Parathyroid adenoma (tissue), 2 donors: Measurements from ENCODE around the gene SLC9C1.

Experiments used
- H2AFZ ChIP-seq: fragments of 300-600 bp; sonication (generic); one replicate; pipeline ENCODE4 v1.7.0; 2017; ENCODE audit warnings: antibody characterized with exemption, mild to moderate bottlenecking
- H3K27ac ChIP-seq: fragments of 300-600 bp; sonication (generic); one replicate; pipeline ENCODE4 v1.7.0; 2017
- H3K27me3 ChIP-seq: fragments of 300-600 bp; sonication (generic); one replicate; pipeline ENCODE4 v1.7.0; 2017; ENCODE audit warnings: low read length; ENCODE audit not compliant: control insufficient read depth, insufficient read depth
- H3K36me3 ChIP-seq: fragments of 300-600 bp; sonication (generic); one replicate; pipeline ENCODE4 v1.7.0; 2017; ENCODE audit warnings: low read length; ENCODE audit not compliant: control insufficient read depth, insufficient read depth
- H3K4me1 ChIP-seq: fragments of 300-600 bp; sonication (generic); one replicate; pipeline ENCODE4 v1.7.0; 2017; ENCODE audit warnings: control low read depth
- H3K4me2 ChIP-seq: fragments of 300-600 bp; sonication (generic); one replicate; pipeline ENCODE4 v1.7.0; 2017; ENCODE audit warnings: low read length
- H3K4me3 ChIP-seq: fragments of 300-600 bp; sonication (generic); one replicate; pipeline ENCODE4 v1.7.0; 2017; ENCODE audit warnings: low read depth, low read length
- H3K79me2 ChIP-seq: fragments of 300-600 bp; sonication (generic); one replicate; pipeline ENCODE4 v1.7.0; 2017; ENCODE audit warnings: control low read depth
- H3K9ac ChIP-seq: fragments of 300-600 bp; sonication (generic); one replicate; pipeline ENCODE4 v1.7.0; 2017; ENCODE audit warnings: mild to moderate bottlenecking
- H3K9me3 ChIP-seq: fragments of 300-600 bp; sonication (generic); one replicate; pipeline ENCODE4 v1.7.0; 2017; ENCODE audit warnings: low read length; ENCODE audit not compliant: control insufficient read depth
- TF ChIP-seq, protein P1 (sequence below): fragments of 300-600 bp; sonication (generic); IDR thresholded peaks from one replicate; pipeline ENCODE4 v1.7.0; 2017; ENCODE audit warnings: antibody characterized with exemption, mild to moderate bottlenecking
- donor health status: primary hyperparathyroidism.

The SLC9C1 gene

DNA sequence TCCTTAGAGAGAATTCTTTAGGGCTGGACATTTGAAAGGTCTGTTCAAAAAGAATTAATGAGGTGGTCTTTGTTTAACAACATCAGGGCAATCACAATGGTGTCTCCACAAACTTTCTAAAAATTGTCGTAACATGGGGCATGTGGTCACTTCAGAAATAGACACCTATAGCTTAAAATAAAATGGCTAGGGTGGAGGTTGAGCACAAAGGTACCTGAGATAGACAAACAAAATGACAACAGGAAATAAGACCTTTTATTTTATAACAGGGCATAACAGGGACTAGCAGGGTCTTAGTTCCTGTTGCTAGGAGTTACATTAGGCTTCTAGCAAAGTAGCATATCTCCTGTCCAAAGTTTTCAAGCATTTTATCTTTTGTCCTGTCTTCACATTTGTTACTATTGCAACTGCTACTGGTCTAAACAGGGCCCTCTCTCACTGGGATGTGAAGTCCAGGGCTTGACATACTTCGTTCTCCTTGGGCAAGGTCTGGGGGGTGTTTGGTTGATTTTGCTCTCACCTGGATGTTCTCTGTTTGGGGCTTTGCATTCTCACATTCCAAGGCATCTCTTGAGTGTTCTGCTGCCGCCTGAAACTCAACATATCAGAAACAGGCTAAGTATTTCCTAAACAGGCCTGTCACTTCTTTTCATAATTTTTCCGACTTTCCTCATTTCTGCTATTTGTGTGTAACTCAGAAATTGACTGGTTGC lies 163.9 kb downstream of the SLC9C1 start:
- Histone ChIP-seq H3K36me3 (no peaks in the 10 kb centered on the region), H3K4me2 (no peak overlapping the region), H3K9ac (no peak overlapping the region), H3K27me3 (no peaks in the 10 kb centered on the region), H3K4me3 (no peak overlapping the region), H2AFZ (no peak overlapping the region), H3K4me1 (no peaks in the 10 kb centered on the region), H3K27ac (no peak overlapping the region), H3K79me2 (no peaks in the 10 kb centered on the region), H3K9me3 (no peaks in the 10 kb centered on the region)
- TF ChIP-seq, protein P1, sequence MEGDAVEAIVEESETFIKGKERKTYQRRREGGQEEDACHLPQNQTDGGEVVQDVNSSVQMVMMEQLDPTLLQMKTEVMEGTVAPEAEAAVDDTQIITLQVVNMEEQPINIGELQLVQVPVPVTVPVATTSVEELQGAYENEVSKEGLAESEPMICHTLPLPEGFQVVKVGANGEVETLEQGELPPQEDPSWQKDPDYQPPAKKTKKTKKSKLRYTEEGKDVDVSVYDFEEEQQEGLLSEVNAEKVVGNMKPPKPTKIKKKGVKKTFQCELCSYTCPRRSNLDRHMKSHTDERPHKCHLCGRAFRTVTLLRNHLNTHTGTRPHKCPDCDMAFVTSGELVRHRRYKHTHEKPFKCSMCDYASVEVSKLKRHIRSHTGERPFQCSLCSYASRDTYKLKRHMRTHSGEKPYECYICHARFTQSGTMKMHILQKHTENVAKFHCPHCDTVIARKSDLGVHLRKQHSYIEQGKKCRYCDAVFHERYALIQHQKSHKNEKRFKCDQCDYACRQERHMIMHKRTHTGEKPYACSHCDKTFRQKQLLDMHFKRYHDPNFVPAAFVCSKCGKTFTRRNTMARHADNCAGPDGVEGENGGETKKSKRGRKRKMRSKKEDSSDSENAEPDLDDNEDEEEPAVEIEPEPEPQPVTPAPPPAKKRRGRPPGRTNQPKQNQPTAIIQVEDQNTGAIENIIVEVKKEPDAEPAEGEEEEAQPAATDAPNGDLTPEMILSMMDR = no peak

DNA sequence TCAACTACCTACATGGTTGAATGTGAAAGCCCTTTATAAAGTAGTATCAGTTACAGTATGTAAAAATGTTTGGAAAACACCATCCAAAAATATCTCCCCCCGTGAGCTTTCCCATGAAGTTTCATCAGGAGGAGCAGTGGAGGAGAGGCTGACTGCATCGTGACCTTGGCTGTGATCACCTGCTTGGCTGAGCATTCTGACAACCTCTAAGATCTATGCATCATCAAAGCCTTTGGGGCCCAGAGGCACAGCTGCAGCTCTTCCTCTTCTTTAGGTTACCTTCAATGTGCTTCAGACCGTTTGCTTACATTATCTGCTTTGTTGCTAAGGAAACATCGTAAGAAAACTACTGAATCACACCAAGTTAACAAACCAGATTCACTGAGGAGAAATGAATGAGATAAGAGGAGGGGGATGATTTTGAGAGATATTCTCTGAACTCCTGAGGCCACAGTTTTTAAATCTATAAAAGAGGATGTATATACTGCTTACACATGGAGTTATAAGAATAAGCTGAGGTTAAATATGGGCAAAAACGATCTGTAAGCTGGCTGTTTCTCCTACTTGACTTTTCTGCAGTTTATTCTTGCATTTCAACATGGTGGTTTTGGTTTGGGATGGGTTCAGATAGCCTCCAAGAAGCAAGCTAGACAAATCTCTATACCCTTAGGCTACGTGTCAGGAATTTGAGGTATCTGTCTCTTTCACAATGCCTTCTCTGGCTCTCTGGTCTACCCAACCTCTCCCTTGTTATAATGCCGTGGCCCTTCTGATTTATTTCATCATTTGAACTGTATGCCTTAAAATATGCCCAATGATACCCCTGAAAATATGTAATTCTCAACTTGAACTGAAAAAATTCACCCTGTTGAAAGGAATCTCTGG lies 164.9 kb downstream of the SLC9C1 start:
- Histone ChIP-seq H3K9ac (no peak overlapping the region), H3K27ac (no peak overlapping the region), H3K4me2 (no peak overlapping the region), H2AFZ (no peak overlapping the region), H3K4me3 (no peak overlapping the region), H3K27me3 (no peaks in the 10 kb centered on the region), H3K79me2 (no peaks in the 10 kb centered on the region), H3K4me1 (no peaks in the 10 kb centered on the region), H3K9me3 (no peaks in the 10 kb centered on the region), H3K36me3 (no peaks in the 10 kb centered on the region)
- TF ChIP-seq, protein P1 = no peak

DNA sequence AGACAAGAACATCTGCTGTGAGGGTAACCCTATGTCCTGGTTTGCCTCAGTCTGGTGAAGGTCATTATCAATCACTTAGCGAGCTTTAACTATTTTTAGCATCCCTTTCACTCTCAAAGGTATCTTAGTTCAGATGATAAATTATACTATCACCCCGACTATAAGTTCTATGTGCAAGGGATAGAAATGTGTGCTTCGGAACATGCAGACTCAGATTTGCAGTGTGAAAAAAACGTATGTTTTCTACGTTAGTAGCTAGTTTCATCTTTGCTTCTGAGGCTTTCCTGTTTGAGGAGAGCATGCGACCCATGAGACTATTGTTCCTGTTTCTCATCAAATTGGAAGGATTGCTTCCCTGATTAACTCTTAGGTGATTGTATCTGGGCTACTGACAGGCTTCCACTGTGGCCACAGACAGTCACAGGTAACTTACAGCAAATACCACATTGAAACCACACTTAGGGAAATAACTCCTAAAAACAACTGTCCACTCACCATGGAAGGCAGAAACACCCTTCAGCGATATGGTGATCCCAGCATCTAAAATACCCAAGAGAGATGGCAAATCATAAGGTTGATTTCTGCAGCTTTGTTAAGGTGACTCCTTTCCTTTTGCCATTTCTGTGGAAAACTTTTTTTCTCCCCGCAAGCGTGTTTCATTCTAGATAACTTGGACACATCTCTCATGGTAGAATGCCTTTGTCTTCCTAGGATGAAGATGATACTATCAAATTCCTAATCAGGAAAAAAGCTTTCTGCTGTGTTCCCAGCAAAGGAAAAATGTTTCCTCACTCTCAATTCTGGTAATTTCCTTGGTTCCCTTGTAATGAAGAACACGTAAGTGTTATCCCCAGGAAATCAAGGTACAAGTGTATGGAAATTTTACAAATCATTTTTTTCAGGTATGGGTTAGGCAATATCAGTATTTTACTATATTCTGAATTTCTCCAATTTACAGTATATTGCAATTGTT lies 166.2 kb downstream of the SLC9C1 start:
- Histone ChIP-seq H3K9ac (no peak overlapping the region), H3K79me2 (no peaks in the 10 kb centered on the region), H3K4me1 (no peaks in the 10 kb centered on the region), H3K36me3 (no peaks in the 10 kb centered on the region), H3K4me3 (no peak overlapping the region), H3K27ac (no peak overlapping the region), H3K4me2 (no peak overlapping the region), H2AFZ (no peak overlapping the region), H3K27me3 (no peaks in the 10 kb centered on the region), H3K9me3 (no peaks in the 10 kb centered on the region)
- TF ChIP-seq, protein P1 = no peak

DNA sequence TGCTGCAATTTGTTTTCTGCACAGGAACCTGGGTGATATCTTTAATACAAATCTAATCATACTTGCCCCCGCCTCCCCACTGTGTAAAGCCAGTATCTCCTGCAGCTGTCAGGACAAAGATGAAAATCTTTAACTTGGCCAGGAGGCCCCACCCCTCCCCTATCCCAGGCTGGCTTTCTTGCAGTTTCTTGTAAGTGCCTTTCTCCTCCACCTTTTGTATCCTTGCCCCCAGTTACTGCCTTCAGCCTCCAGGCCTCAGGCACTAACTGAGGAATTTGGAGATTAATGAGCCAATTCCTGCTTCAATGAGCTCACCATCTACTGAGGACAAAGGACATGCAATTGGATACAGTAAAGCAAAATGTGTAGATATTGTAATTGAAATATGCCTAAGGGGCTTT lies 167.5 kb downstream of the SLC9C1 start:
- no peaks in the 10 kb centered on the region for H3K36me3 ChIP-seq
- H3K9ac ChIP-seq = no peak overlapping the region
- H3K79me2 ChIP-seq = no peaks in the 10 kb centered on the region
- TF ChIP-seq, protein P1 = no peak
- H3K4me1 ChIP-seq = no peaks in the 10 kb centered on the region
- H3K4me3 ChIP-seq = no peak overlapping the region
- no peaks in the 10 kb centered on the region for H3K27me3 ChIP-seq
- no peak overlapping the region for H3K27ac ChIP-seq
- no peaks in the 10 kb centered on the region for H3K9me3 ChIP-seq
- no peak overlapping the region for H3K4me2 ChIP-seq
- peak overlapping the region; percentile 56 for H2AFZ ChIP-seq
